ENCODE results near the gene EXOSC7. TPM values are rescaled to one million over a fixed set of nuclear protein-coding genes. Genes with fewer than 3 reads are reported as not detected.

The EXOSC7 gene
- total and polyA plus RNA-seq, 4 donors, result 15.5 to 27.2 (median 21.7) TPM

DNA sequence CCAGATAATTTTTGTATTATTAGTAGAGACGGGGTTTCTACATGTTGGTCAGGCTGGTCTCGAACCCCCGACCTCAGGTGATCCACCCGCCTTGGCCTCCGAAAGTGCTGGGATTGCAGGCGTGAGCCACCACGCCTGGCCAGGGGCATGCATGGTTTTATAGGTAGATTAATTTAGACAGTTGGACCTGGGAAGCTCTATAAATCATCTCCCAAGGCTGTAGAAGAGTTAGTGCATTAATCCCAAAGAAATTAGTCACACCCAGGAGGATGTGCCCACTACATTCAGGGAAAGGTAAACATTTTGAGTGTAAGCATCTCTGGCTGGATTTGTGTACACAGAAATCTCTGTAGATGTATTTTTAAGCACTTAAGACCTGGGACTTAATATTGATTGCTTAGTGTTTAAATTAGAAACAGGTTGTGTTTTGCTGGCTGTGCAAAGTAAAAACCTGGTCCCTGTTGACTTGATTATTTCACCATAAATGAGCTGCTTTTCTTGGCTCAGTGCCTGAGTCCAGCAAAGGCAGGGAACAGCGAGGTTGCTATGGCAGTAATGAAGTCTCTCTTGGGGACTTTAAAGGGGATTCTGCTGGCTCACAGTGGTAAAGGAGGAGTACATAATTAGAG, 19.2 kb downstream of the EXOSC7 start:
- TF ChIP-seq HNF4A (conservative IDR thresholded peaks at IDR 0.05) (peak; percentile 45 to 58), RXRA (IDR thresholded peaks at IDR 0.05) (peak; percentile 6 to 59), TAF1 (conservative IDR thresholded peaks at IDR 0.05) (no peak), JUND (IDR thresholded peaks at IDR 0.05) (peak in 1 of 2 donors; percentile 56), RAD21 (IDR thresholded peaks at IDR 0.05) (no peak), FOXA2 (IDR thresholded peaks at IDR 0.05) (peak; percentile 73), SP1 (IDR thresholded peaks at IDR 0.05) (peak; percentile 39), EGR1 (IDR thresholded peaks at IDR 0.05; ENCODE audit: low read depth in 2 of 2) (no peak), NR2F2 (IDR thresholded peaks at IDR 0.05) (no peak), GABPA (IDR thresholded peaks at IDR 0.05 in 1 of 2, conservative IDR thresholded peaks at IDR 0.05 in 1 of 2) (no peak), FOXA1 (IDR thresholded peaks at IDR 0.05) (peak; percentile 42), HNF4G (IDR thresholded peaks at IDR 0.05) (no peak), YY1 (IDR thresholded peaks at IDR 0.05) (peak; percentile 91)
- TF ChIP-seq, protein P1, sequence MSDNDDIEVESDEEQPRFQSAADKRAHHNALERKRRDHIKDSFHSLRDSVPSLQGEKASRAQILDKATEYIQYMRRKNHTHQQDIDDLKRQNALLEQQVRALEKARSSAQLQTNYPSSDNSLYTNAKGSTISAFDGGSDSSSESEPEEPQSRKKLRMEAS (IDR thresholded peaks at IDR 0.05), result no peak
- TF ChIP-seq, protein P2, sequence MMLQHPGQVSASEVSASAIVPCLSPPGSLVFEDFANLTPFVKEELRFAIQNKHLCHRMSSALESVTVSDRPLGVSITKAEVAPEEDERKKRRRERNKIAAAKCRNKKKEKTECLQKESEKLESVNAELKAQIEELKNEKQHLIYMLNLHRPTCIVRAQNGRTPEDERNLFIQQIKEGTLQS (IDR thresholded peaks at IDR 0.05), result no peak
- TF ChIP-seq, protein P3, sequence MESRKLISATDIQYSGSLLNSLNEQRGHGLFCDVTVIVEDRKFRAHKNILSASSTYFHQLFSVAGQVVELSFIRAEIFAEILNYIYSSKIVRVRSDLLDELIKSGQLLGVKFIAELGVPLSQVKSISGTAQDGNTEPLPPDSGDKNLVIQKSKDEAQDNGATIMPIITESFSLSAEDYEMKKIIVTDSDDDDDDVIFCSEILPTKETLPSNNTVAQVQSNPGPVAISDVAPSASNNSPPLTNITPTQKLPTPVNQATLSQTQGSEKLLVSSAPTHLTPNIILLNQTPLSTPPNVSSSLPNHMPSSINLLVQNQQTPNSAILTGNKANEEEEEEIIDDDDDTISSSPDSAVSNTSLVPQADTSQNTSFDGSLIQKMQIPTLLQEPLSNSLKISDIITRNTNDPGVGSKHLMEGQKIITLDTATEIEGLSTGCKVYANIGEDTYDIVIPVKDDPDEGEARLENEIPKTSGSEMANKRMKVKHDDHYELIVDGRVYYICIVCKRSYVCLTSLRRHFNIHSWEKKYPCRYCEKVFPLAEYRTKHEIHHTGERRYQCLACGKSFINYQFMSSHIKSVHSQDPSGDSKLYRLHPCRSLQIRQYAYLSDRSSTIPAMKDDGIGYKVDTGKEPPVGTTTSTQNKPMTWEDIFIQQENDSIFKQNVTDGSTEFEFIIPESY (IDR thresholded peaks at IDR 0.05), result peak; percentile 19
- TF ChIP-seq, protein P4, sequence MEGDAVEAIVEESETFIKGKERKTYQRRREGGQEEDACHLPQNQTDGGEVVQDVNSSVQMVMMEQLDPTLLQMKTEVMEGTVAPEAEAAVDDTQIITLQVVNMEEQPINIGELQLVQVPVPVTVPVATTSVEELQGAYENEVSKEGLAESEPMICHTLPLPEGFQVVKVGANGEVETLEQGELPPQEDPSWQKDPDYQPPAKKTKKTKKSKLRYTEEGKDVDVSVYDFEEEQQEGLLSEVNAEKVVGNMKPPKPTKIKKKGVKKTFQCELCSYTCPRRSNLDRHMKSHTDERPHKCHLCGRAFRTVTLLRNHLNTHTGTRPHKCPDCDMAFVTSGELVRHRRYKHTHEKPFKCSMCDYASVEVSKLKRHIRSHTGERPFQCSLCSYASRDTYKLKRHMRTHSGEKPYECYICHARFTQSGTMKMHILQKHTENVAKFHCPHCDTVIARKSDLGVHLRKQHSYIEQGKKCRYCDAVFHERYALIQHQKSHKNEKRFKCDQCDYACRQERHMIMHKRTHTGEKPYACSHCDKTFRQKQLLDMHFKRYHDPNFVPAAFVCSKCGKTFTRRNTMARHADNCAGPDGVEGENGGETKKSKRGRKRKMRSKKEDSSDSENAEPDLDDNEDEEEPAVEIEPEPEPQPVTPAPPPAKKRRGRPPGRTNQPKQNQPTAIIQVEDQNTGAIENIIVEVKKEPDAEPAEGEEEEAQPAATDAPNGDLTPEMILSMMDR (IDR thresholded peaks at IDR 0.05; ENCODE audit: low read depth, low read length, missing input control), result no peak
- TF ChIP-seq, protein P5, sequence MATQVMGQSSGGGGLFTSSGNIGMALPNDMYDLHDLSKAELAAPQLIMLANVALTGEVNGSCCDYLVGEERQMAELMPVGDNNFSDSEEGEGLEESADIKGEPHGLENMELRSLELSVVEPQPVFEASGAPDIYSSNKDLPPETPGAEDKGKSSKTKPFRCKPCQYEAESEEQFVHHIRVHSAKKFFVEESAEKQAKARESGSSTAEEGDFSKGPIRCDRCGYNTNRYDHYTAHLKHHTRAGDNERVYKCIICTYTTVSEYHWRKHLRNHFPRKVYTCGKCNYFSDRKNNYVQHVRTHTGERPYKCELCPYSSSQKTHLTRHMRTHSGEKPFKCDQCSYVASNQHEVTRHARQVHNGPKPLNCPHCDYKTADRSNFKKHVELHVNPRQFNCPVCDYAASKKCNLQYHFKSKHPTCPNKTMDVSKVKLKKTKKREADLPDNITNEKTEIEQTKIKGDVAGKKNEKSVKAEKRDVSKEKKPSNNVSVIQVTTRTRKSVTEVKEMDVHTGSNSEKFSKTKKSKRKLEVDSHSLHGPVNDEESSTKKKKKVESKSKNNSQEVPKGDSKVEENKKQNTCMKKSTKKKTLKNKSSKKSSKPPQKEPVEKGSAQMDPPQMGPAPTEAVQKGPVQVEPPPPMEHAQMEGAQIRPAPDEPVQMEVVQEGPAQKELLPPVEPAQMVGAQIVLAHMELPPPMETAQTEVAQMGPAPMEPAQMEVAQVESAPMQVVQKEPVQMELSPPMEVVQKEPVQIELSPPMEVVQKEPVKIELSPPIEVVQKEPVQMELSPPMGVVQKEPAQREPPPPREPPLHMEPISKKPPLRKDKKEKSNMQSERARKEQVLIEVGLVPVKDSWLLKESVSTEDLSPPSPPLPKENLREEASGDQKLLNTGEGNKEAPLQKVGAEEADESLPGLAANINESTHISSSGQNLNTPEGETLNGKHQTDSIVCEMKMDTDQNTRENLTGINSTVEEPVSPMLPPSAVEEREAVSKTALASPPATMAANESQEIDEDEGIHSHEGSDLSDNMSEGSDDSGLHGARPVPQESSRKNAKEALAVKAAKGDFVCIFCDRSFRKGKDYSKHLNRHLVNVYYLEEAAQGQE (IDR thresholded peaks at IDR 0.05), result peak; percentile 28
- peaks cover 10 to 31% (median 24%) of the 10 kb centered on the region in 4 donors for H3K4me1 ChIP-seq (ENCODE audit: control insufficient read depth in 4 of 4, insufficient read depth in 4 of 4, low read length in 3 of 4)
- no peak overlapping the region for H3K9ac ChIP-seq (ENCODE audit: low read depth in 1 of 2, low read length in 2 of 2)
- no peaks in the 10 kb centered on the region for H3K9me3 ChIP-seq (ENCODE audit: control insufficient read depth in 4 of 4, low read length in 3 of 4)
- 76% methylated on average over 8 of the region's 8 CpGs for WGBS
- H3K4me3 ChIP-seq (ENCODE audit: low read depth in 1 of 3, low read length in 3 of 3), result no peak overlapping the region
- peak overlapping the region; percentile 66 to 80 for H3K27ac ChIP-seq (ENCODE audit: low read depth in 1 of 2, low read length in 2 of 2)
- H3K36me3 ChIP-seq (ENCODE audit: control insufficient read depth in 4 of 4, insufficient read depth in 3 of 4, low read depth in 1 of 4, low read length in 3 of 4), result peaks cover 8 to 33% (median 14%) of the 10 kb centered on the region in 4 donors
- no peak for DNase-seq (ENCODE audit: low spot score)
- H3K27me3 ChIP-seq (ENCODE audit: control insufficient read depth in 4 of 4, insufficient read depth in 4 of 4, low read length in 3 of 4), result no peaks in the 10 kb centered on the region

All from liver (tissue), 9 donors.